Testis (tissue), 3 donors: Measurements from ENCODE around the gene ABCA13. TPM values are rescaled to one million over a fixed set of nuclear protein-coding genes. Genes with fewer than 3 reads are reported as not detected.
A peak's percentile ranks its signal among the peaks of the same experiment; 100 is the strongest.

Experiments used
- DNase-seq: peaks from one replicate; pipeline ENCODE4 v3.0.0-alpha.2; 2019
- H3K27ac ChIP-seq, 2 donors: fragments of 200-600 bp; sonication (generic); one replicate each; pipeline ENCODE4 v1.5.1; 2019
- H3K27me3 ChIP-seq: fragments of 200-600 bp; sonication (generic); one replicate; pipeline ENCODE4 v1.5.1; 2019
- H3K36me3 ChIP-seq: fragments of 200-600 bp; sonication (generic); one replicate; pipeline ENCODE4 v1.5.1; 2017; ENCODE audit warnings: low read depth; ENCODE audit errors: missing control alignments
- H3K4me1 ChIP-seq: fragments of 200-600 bp; sonication (generic); one replicate; pipeline ENCODE4 v1.5.1; 2019
- H3K4me3 ChIP-seq, 2 donors: fragments of 200-600 bp; sonication (generic); one replicate each; pipeline ENCODE4 v1.5.1; 2017 to 2019
- H3K9me3 ChIP-seq: fragments of 200-600 bp; sonication (generic); one replicate; pipeline ENCODE4 v1.5.1; 2017
- POLR2A ChIP-seq: fragments of 450-650 bp; IDR thresholded peaks from one replicate; pipeline ENCODE4 v1.6.1; 2017; ENCODE audit warnings: antibody characterized with exemption, mild to moderate bottlenecking, moderate library complexity
- WGBS, 2 donors: methylation state at CpG; one replicate each; pipeline ENCODE4 v1.1.5; 2018; 5-methylcytosine and 5-hydroxymethylcytosine counted together
- intact Hi-C: fragments of 100-400 bp; cut with DNase I; formaldehyde crosslinking; loops from one replicate; pipeline ENCODE4 v1.15.1; 2023; ENCODE audit warnings: low total_unique reads
- polyA plus RNA-seq: library from polyadenylated mRNA; stranded (reverse); fragments of 350-450 nt; fragmentation: Illumina TruSeq; extraction: RNeasy Lipid Tissue Mini Kit (QIAGEN cat#74804); gene quantifications from one replicate; pipeline ENCODE4 v1.2.3, GENCODE V29; 2014; ENCODE audit warnings: low read depth, low replicate concordance; ENCODE audit not compliant: insufficient read depth
- total RNA-seq, 2 donors: library from RNA; depleted of rRNA; stranded (reverse); fragments of >200 nt; gene quantifications; one replicate each; pipeline ENCODE4 v1.2.3, GENCODE V29; 2016
- TF ChIP-seq, protein P1 (sequence below), 3 experiments: fragments of 450-650 bp in 2 of 3; fragments of 200-600 bp in 1 of 3; sonication (generic) in 1 of 3; IDR thresholded peaks; one replicate each; pipeline ENCODE4 v1.5.1; 2016 to 2019; ENCODE audit warnings: antibody characterized with exemption in 3 of 3, mild to moderate bottlenecking in 2 of 3, moderate library complexity in 1 of 3

Gene ABCA13
- total and polyA plus RNA-seq, 3 donors from 2014 or later: 3.5 to 7.3 (median 4.3) TPM

DNA sequence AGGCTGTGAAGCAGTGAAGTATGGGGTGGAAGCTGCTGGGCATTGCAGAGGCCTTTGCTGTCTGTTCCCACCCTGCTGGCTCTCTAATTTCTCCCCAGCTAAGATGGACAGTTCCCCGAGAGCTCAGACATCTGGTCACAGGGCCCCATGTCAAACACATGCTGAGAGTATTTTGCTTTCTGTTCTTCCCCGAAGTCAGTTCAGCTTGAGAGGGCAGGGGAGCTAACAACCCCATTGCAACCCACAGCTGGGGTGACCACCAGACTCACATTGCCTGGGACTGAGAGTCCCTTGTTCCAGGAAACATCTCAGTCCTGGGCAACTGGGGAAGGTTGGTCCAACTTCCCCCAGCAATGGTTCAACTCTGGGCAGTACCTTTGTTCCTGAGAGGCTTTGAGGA is 52.8 kb downstream of the ABCA13 start:
- H3K4me1 ChIP-seq: no peaks in the 10 kb centered on the region
- no peaks in the 10 kb centered on the region for H3K9me3 ChIP-seq
- no peak for DNase-seq
- H3K27me3 ChIP-seq: no peaks in the 10 kb centered on the region
- intact Hi-C loops: no loop called here
- H3K27ac ChIP-seq: no peak overlapping the region
- TF ChIP-seq, protein P1, sequence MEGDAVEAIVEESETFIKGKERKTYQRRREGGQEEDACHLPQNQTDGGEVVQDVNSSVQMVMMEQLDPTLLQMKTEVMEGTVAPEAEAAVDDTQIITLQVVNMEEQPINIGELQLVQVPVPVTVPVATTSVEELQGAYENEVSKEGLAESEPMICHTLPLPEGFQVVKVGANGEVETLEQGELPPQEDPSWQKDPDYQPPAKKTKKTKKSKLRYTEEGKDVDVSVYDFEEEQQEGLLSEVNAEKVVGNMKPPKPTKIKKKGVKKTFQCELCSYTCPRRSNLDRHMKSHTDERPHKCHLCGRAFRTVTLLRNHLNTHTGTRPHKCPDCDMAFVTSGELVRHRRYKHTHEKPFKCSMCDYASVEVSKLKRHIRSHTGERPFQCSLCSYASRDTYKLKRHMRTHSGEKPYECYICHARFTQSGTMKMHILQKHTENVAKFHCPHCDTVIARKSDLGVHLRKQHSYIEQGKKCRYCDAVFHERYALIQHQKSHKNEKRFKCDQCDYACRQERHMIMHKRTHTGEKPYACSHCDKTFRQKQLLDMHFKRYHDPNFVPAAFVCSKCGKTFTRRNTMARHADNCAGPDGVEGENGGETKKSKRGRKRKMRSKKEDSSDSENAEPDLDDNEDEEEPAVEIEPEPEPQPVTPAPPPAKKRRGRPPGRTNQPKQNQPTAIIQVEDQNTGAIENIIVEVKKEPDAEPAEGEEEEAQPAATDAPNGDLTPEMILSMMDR (IDR thresholded peaks at IDR 0.05): no peak
- TF ChIP-seq POLR2A: no peak
- H3K36me3 ChIP-seq: no peaks in the 10 kb centered on the region
- no peak overlapping the region for H3K4me3 ChIP-seq
- WGBS, 2 donors: 53 to 81% methylated on average over 2 of the region's 2 CpGs

- no peaks in the 10 kb centered on the region for H3K27me3 ChIP-seq
- WGBS, 2 donors: 93 to 95% methylated on average over 4 of the region's 4 CpGs
- intact Hi-C loops: no loop called here
These were observed 53.8 kb downstream of the ABCA13 start for GRCh38 chr7:48225101-48225500.

GRCh38 chr7:48237354-48237753 is 66.1 kb downstream of the ABCA13 start:
- H3K27me3 ChIP-seq: no peaks in the 10 kb centered on the region
- H3K4me1 ChIP-seq: no peaks in the 10 kb centered on the region
- no peak overlapping the region for H3K4me3 ChIP-seq
- no peak for TF ChIP-seq POLR2A
- TF ChIP-seq, protein P1 (IDR thresholded peaks at IDR 0.05): no peak
- no peak overlapping the region for H3K27ac ChIP-seq
- H3K9me3 ChIP-seq: no peaks in the 10 kb centered on the region
- intact Hi-C loops: no loop called here
- no peaks in the 10 kb centered on the region for H3K36me3 ChIP-seq
- no peak for DNase-seq

More at GRCh38 chr7:48225101-48225500, 53.8 kb downstream of the ABCA13 start:
- Histone ChIP-seq H3K36me3 (no peaks in the 10 kb centered on the region), H3K9me3 (no peaks in the 10 kb centered on the region), H3K27ac (no peak overlapping the region), H3K4me3 (no peak overlapping the region), H3K4me1 (no peaks in the 10 kb centered on the region)
- DNase-seq: no peak
- TF ChIP-seq, protein P1 (IDR thresholded peaks at IDR 0.05): no peak
- no peak for TF ChIP-seq POLR2A

GRCh38 chr7:48242846-48243245 is 71.6 kb downstream of the ABCA13 start:
- Histone ChIP-seq H3K36me3 (no peaks in the 10 kb centered on the region), H3K4me1 (no peaks in the 10 kb centered on the region), H3K9me3 (no peaks in the 10 kb centered on the region), H3K27ac (no peak overlapping the region), H3K4me3 (no peak overlapping the region), H3K27me3 (no peaks in the 10 kb centered on the region)
- intact Hi-C loops: no loop called here
- DNase-seq: no peak
- 76 to 77% methylated on average over 8 of the region's 8 CpGs for WGBS, 2 donors
- TF ChIP-seq POLR2A: no peak
- TF ChIP-seq, protein P1 (IDR thresholded peaks at IDR 0.05): no peak

DNA sequence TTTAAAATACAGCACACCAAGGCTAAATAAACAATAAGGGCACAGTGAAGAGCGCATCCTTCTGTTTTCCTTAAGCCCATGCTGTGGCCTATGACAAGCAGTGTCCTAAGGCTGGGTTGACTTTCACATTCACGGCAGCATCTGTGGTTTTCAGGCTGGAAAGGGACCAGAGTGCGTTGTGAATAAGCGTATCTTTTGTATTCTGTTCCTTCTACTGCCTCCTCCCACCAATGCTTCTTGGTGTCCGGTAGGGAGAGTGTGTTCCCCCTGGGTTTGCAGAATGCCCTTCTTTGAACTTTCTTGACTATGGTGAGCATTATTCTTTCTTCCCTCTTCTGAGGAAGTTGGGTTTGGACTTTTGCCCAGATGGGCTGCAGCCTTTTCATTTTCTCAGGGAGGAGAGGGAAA is 73.6 kb downstream of the ABCA13 start:
- Histone ChIP-seq H3K4me3 (no peak overlapping the region), H3K4me1 (no peaks in the 10 kb centered on the region), H3K9me3 (no peaks in the 10 kb centered on the region), H3K36me3 (no peaks in the 10 kb centered on the region), H3K27ac (no peak overlapping the region), H3K27me3 (no peaks in the 10 kb centered on the region)
- TF ChIP-seq, protein P1 (IDR thresholded peaks at IDR 0.05): no peak
- TF ChIP-seq POLR2A: no peak
- intact Hi-C loops: no loop called here
- peak; percentile 25 for DNase-seq
- WGBS, 2 donors: 28 to 38% methylated on average over 5 of the region's 5 CpGs
